GM12872 (cell line): Measurements from ENCODE around the gene ZNF627.

Source experiments
- CTCF ChIP-seq: IDR thresholded peaks from 3 replicates; pipeline ENCODE4 v1.5.1; 2011; ENCODE audit warnings: low read depth, mild to moderate bottlenecking, low read length, moderate library complexity; ENCODE audit not compliant: insufficient read depth

ZNF627 gene

GRCh38 chr19:11639245-11639601 lies 41.9 kb downstream of the ZNF627 start:
- no peak for TF ChIP-seq CTCF

DNA sequence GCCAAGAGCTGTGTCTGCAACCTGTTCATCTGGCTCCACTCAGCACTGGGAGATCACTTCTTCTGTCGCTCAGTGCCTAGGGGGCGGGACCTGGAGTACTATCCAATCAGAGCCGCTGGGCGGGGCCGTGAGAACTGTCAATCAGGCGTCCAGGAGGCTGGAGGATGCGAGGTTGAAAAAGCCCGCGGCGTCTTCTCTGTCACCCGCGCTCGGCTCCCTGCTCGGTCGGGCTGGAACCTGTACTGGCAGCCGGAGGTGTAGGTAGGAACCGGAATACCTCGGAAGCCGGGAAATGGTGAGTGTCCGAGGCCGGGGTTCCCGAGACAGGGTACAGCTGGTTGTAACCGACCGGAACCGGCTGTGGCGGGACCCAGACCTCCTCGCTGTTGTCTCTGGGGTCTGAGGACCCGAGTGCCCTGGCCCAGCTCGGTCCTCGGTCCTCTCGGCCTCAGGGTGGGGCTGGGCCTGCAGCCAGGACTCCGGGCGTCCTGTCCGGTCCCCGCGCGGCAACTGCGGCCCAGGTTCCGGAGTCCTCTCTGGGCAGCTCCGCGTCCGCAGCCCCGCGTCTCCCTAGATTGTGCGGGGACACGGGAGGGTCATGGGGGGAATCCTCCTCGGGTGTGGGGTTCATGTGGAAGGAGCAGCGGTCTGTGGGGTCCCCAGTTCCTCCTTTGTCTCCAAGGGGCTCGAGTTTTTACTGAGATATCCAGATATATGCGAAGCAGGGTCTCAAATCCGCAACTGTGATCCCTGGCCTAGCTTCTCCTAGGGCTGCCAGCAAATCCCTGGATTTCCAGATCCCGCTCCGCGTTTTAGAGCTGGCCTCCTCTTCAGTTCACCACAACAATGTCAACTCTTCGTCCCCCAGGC lies 42.6 kb downstream of the ZNF627 start:
- TF ChIP-seq CTCF: no peak

- TF ChIP-seq CTCF: no peak
Measured at GRCh38 chr19:11641244-11641643, 44.0 kb downstream of the ZNF627 start.

GRCh38 chr19:11642902-11643301 lies 45.6 kb downstream of the ZNF627 start:
- no peak for TF ChIP-seq CTCF

GRCh38 chr19:11649941-11650340 lies 52.7 kb downstream of the ZNF627 start:
- no peak for TF ChIP-seq CTCF

DNA sequence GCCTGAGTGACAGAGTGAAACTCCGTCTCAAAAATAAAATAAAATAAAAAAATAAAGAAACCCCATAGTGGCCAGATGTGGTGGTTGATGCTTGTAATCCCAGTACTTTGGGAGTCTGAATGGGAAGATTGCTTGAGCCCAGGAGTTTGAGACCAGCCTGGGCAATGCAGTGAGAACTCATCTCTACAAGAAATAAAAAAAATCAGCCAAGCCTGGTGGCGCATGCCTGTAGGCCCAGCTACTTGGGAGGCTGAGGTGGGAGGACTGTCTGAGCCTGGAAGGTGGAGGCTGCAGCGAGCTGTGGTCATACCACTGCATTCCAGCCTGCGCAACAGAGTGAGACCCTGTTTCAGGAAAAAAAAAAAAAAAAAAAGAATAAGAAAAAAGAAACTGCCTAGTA lies 53.8 kb downstream of the ZNF627 start:
- no peak for TF ChIP-seq CTCF

DNA sequence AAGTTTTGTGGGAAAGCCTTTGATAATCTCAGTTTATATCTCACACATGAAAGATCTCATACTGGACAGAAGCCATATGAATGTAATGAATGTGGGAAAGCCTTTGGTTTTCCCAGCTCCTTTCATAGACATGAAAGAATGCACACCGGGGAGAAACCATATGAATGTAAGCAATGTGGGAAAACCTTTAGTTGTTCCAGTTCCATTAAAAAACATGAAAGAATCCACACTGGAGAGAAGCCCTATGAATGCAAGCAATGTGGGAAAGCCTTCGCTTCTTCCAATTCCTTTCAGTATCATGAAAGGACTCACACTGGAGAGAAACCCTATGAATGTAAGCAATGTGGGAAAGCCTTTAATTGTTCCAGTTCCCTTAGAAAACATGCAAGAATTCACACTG lies 54.8 kb downstream of the ZNF627 start:
- TF ChIP-seq CTCF: no peak
